Stimulated activated naive CD8-positive, alpha-beta T cell treated with anti-CD3 and anti-CD28 coated beads, Interleukin-15, amount 100 ng/mL, for 72 hours (primary cell): ENCODE measurements around the gene LRRC43.

Experiments
- ATAC-seq: fragments of 150-1000 bp; cut with Tn5 transposase; 2 replicates; pipeline ENCODE4 v1.10.0; 2021; ENCODE audit warnings: mild to moderate bottlenecking, moderate library complexity
- DNase-seq, 2 donors: peaks; one replicate each; pipeline ENCODE4 v3.0.0; 2021 to 2022
- H3K27ac Mint-ChIP-seq, 2 donors: one replicate each; pipeline ENCODE4 v1.8.0; 2022; ENCODE audit warnings: mild to moderate bottlenecking in 2 of 2, mixed read lengths in 2 of 2, moderate library complexity in 2 of 2
- H3K27me3 Mint-ChIP-seq: one replicate; pipeline ENCODE4 v1.8.0; 2022; ENCODE audit warnings: mixed read lengths
- H3K4me1 Mint-ChIP-seq: one replicate; pipeline ENCODE4 v1.8.0; 2022; ENCODE audit warnings: mild to moderate bottlenecking, mixed read lengths
- H3K4me3 Mint-ChIP-seq, 2 donors: one replicate each; pipeline ENCODE4 v1.8.0; 2022; ENCODE audit warnings: mild to moderate bottlenecking in 2 of 2, mixed read lengths in 2 of 2, moderate library complexity in 1 of 2
- H3K9me3 Mint-ChIP-seq, 2 donors: one replicate each; pipeline ENCODE4 v1.8.0; 2022; ENCODE audit warnings: mixed read lengths in 2 of 2

LRRC43 gene

DNA sequence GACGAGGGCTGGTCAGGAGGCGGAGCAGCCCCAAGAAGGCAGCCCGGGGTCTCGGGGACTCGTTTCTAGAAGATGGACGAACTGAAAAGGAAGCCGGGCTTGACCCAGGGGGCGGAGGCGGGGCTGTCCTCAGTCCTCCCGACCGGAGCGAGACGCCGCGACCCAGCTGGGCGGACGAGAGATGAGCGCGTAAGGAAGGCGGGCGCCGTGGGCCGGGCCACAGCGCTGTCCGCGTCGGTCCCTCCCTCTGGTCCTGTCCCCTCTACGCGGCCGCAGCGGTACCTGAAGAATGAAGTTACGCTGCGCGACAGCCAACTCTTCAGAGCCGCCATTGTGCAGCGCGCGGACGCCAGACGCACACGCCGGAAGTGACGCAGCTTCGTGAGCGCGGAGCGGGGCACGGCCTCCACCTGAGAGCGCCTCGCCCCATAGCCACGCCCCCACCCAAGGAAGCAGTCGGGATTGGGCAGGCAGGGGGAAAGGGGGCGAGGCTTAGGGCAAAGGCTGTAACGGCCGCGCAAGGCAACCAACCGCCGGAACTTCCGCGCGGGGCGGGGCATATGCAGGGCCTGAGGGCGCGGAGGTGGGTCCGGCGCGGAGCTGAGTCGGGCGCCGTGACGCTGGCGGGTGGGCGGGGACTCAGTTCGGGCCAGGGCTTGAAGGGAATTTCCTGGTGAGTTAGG, 42.9 kb downstream of the LRRC43 start, which contains the start of gene DIABLO:
DIABLO (minus strand) TSS at position 370 of the 683 bp plus-strand sequence; CDS start at position 332, 38 bp downstream.
- peak; percentile 100 for DNase-seq
- H3K27ac Mint-ChIP-seq = peak within 1 kb of the TSS; percentile 93 to 95
- ATAC-seq = peak; percentile 93
- H3K27me3 Mint-ChIP-seq = no peaks in the 10 kb centered on the region
- peaks cover 57% of the 10 kb centered on the region for H3K4me1 Mint-ChIP-seq
- H3K9me3 Mint-ChIP-seq = no peaks in the 10 kb centered on the region
- peak within 1 kb of the TSS; percentile 92 to 95 for H3K4me3 Mint-ChIP-seq

DNA sequence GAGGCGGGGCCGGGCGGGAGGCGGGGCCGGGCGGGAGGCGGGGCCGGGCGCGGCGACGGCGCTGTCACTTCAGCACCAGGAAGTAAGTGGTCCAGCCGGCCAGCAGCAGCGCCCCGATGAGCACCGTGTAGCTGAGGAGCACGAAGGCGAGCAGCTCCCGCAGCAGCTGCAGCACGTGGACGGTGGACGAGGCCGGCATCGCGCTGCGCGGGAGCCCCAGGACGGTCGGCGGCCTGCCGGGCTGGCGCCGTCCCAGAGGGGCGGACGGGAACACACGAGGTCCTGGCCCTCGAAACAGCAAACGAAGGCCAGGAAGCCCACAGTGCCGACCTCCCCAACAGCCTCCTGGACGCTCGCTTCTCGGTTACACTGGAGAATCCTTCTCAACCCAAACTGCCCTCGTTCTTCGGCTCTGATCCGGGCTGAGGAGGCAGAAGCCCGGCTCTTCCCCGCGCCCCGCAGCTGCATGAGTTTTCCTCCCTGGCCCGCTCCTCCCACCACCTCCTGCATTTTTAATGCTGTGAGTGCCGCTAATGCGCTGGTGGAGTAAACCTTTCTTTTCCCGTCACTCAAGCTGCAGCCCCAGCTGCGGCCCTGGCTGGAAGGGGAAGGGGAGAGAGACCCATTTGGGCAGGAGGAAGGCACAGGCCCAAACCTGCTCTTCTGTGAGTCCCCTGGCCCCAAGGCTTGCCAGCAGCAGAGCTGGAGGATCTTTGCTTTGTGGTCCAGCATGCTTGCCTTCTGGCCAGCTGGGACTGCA, 43.6 kb downstream of the LRRC43 start:
- peaks cover 50% of the 10 kb centered on the region for H3K4me1 Mint-ChIP-seq
- DNase-seq = no peak
- H3K9me3 Mint-ChIP-seq = no peaks in the 10 kb centered on the region
- no peaks in the 10 kb centered on the region for H3K27me3 Mint-ChIP-seq
- H3K4me3 Mint-ChIP-seq = peak overlapping the region; percentile 83 to 92
- peak; percentile 71 for ATAC-seq
- H3K27ac Mint-ChIP-seq = no peak overlapping the region

DNA sequence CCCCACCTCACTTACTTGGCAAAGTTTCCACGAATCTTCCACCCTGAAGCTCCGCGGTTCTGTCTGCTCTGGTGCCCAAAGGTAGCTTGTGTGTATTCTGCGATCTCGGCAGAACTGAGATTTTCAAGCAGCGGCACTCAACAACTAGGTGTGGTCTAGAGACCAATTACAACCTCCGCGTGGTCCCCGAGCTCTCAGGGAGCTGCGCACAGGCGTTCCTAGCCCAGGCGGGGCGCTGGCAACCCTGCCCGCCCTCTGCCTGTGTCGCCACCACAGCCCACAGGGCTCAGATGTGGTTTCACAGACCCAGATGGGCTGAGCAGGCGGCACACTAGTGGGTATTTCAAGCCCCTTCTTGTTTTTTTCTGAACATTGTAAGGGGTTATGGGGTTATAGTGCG, 44.4 kb downstream of the LRRC43 start:
- Mint-ChIP-seq H3K4me3 (peak overlapping the region; percentile 83 to 92), H3K9me3 (no peaks in the 10 kb centered on the region), H3K27me3 (no peaks in the 10 kb centered on the region), H3K27ac (no peak overlapping the region), H3K4me1 (peaks cover 47% of the 10 kb centered on the region)
- peak; percentile 19 for ATAC-seq
- DNase-seq = peak; percentile 52 to 58

DNA sequence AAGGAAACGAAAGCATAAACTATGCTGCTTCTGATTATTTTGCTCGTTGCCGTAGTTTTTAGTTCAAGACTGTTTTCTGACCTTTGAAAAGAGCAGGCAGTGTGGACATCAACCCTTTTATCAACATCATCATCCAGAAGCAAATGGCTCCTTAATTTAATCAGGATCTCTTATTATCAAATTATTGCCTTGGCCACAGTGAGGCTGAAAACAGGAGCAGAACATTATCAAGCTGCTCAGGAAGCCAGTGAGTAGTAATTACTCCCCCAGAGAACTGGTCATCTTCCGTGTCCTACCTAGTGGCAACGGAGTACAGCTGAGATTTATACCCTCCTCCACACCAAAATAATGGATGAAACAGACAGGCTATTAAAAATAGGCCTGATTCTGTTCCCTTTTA, 45.2 kb downstream of the LRRC43 start:
- Mint-ChIP-seq H3K4me3 (peak overlapping the region; percentile 83 to 92), H3K27me3 (no peaks in the 10 kb centered on the region), H3K4me1 (peaks cover 42% of the 10 kb centered on the region), H3K27ac (no peak overlapping the region), H3K9me3 (no peaks in the 10 kb centered on the region)
- ATAC-seq = no peak
- no peak for DNase-seq

DNA sequence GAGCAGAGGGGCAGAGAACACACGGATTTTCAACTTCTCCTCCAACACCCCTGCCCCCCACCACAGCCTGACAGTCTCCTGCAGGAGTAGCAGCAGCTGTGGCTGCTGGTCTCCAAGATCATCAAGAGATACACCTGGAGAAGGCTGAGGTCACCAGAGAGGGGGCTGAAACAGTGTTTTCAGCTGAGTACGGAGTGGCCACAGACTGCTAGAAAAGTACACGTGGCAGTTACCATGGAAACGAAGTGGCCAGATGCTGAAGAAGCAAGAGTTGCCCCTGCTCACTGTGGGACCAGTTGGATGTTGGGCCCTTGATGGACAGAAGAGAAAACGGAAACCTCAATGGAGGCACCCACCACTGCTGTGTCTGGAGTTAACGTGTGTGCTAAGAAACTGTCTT, 47.9 kb downstream of the LRRC43 start:
- no peak overlapping the region for H3K4me3 Mint-ChIP-seq
- H3K27me3 Mint-ChIP-seq = no peaks in the 10 kb centered on the region
- H3K27ac Mint-ChIP-seq = no peak overlapping the region
- H3K9me3 Mint-ChIP-seq = no peaks in the 10 kb centered on the region
- DNase-seq = no peak
- H3K4me1 Mint-ChIP-seq = peaks cover 22% of the 10 kb centered on the region
- no peak for ATAC-seq

DNA sequence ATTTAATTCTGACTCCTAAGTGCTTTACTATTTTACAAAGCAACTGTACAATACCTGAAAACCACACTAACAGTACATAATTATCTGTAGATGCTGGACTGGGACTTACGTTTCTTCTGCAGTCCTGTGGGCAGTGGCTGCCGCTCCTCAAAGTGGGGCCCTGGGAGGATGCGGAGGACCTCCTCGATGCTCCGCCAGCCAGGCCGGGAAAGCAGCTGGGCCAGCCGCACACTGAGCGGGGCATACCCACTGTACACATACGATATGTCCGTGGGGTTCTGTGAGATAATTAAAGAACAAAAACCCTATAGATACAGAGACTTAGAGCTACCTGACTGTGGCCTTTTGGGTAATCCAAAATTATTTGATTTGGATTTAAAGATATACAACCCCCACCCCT, 49.8 kb downstream of the LRRC43 start:
- no peak for DNase-seq
- H3K4me1 Mint-ChIP-seq = peaks cover 7% of the 10 kb centered on the region
- no peak overlapping the region for H3K27ac Mint-ChIP-seq
- no peak for ATAC-seq
- H3K4me3 Mint-ChIP-seq = no peak overlapping the region
- H3K9me3 Mint-ChIP-seq = no peaks in the 10 kb centered on the region
- no peaks in the 10 kb centered on the region for H3K27me3 Mint-ChIP-seq

DNA sequence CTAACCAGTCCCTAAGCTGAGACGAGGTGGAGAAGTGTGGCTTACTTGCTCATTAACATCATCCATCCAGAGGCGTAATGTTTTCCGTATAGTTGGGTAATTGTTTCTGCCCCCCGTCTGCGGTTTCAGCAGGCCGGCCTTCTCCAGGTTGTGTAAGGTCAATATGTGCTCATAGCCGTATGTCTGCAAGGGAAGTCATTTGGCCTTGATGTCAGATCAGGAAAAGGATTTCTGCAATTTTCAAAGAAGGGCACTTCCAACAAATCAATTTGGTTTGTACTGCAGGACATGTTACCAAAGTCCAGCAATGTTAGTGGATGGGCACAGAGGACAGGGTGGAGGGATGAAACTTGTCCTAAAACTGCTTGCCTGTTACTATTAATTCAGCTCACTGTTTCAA, 52.8 kb downstream of the LRRC43 start:
- Mint-ChIP-seq H3K27me3 (no peaks in the 10 kb centered on the region), H3K4me1 (no peaks in the 10 kb centered on the region), H3K9me3 (no peaks in the 10 kb centered on the region), H3K27ac (no peak overlapping the region), H3K4me3 (no peak overlapping the region)
- no peak for ATAC-seq
- no peak for DNase-seq

DNA sequence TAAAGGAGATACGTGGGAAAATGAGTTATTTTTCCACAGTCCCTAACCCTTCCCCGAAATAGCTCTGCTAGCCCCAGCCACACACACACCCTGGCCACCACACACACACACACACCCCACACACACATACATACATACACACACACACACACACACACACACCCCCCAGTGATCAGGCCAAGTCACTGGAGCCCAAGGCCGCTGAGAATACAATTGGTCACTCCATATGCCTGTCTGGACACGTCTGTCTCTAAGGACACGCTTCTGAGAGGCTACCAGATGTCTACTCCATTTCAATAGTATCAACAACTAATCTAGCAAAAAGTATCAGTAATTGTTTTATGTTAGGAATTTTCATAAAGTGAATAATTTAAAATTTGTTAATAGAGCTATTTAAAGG, 55.9 kb downstream of the LRRC43 start:
- ATAC-seq = no peak
- Mint-ChIP-seq H3K9me3 (no peaks in the 10 kb centered on the region), H3K4me1 (no peaks in the 10 kb centered on the region), H3K27ac (peak overlapping the region in 1 of 2 donors; percentile 60), H3K4me3 (no peak overlapping the region), H3K27me3 (no peaks in the 10 kb centered on the region)
- DNase-seq = no peak

DNA sequence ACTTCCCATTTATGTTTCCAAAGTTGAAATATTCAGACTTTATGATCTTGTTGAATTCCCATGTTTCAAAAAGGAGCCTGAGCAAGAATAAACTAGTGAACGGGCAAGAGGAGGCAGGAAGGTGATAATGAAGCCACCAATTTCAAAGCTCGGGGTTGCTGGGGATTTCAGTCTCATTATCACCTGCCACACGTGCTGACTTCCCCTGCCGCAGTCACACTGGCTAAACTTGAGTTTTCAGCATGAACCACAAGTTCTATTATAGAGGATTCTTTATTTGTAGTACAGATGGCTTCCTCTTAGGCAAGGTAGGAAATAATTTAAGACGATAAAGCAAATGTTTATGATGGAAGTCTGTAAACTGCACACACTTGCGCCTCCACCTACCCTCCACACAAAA, 61.0 kb downstream of the LRRC43 start:
- DNase-seq = no peak
- Mint-ChIP-seq H3K27ac (no peak overlapping the region), H3K9me3 (no peaks in the 10 kb centered on the region), H3K4me1 (peaks cover 15% of the 10 kb centered on the region), H3K27me3 (no peaks in the 10 kb centered on the region), H3K4me3 (peak overlapping the region in 1 of 2 donors; percentile 10)
- no peak for ATAC-seq

DNA sequence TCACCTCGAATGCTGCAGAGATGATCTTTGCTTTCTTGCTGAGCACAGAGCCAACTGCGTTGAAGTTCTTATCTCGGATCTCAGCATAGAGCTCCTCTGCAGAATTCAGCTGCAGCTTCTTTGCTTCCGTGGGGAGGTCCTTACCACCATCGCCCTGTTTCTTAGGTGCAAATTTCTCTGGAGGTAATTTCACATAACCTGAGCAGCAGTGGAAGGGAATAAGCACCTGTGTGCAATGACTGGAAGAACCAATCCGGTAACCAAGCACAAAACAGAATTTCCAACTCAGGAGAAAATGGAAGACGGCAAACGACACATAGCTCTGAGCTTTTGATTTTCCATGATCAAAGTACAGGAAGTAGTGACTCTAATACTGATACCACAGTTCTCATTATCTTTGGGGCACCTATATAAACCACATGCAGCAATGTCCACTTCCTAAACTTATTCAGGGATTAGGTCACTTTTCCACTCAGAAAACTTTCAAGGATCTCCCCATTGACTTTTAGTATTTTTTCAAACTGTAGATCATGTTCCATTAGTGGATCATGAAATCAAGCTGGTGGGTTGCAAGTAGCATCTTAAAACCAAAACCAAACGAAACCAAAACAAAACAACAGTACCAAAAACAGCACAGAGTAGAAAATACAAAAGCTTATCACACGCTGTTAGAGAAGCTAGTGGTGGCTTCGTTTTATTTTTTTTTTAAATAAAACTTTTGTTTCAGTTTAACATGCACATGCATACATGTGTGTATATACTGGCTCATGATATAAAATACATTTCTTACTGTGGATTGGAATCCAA, 61.8 kb downstream of the LRRC43 start:
- ATAC-seq = peak; percentile 69
- DNase-seq = no peak
- no peaks in the 10 kb centered on the region for H3K9me3 Mint-ChIP-seq
- peak overlapping the region; percentile 33 to 37 for H3K4me3 Mint-ChIP-seq
- no peaks in the 10 kb centered on the region for H3K27me3 Mint-ChIP-seq
- H3K4me1 Mint-ChIP-seq = peaks cover 15% of the 10 kb centered on the region
- peak overlapping the region in 1 of 2 donors; percentile 8 for H3K27ac Mint-ChIP-seq

DNA sequence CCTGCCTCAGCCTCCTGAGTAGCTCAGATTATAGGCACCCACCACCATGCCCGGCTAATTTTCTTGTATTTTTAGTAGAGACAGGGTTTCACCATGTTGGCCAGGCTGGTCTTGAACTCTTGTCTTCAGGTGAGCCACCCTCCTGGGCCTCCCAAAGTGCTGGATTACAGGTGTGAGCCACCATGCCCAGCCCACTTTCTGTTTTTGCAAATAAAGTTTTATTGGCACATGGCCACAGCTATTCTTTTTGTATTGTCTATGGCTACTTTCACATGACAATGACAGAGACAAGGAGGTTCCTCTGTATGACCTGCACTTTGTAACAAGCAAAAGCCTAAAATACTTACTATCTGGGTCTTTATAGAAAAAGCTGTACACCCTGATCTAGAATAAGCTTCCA, 62.6 kb downstream of the LRRC43 start:
- no peak overlapping the region for H3K4me3 Mint-ChIP-seq
- no peak overlapping the region for H3K27ac Mint-ChIP-seq
- H3K27me3 Mint-ChIP-seq = no peaks in the 10 kb centered on the region
- H3K9me3 Mint-ChIP-seq = no peaks in the 10 kb centered on the region
- ATAC-seq (no peak), DNase-seq (no peak)
- H3K4me1 Mint-ChIP-seq = peaks cover 15% of the 10 kb centered on the region

DNA sequence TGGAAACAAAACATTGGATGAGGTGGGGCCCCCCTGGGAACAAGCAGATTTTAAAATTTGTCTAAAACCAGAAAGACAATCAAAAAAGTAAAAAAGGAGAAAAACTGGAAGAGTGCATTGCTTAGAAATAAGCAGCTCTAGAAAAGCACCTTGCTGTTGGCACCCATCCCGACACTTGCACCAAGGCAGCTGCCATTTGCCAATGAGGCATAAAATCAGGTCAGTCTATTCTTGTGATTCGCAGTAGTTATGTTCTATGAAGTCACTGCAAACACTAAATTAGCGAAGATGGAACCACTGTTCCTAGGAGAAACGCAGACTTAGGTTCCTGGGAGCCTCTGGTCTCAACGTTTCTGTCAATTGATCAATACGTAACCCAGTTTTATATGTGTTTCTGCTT, 67.1 kb downstream of the LRRC43 start:
- Mint-ChIP-seq H3K27me3 (no peaks in the 10 kb centered on the region), H3K9me3 (no peaks in the 10 kb centered on the region), H3K4me3 (no peak overlapping the region), H3K4me1 (peaks cover 7% of the 10 kb centered on the region), H3K27ac (no peak overlapping the region)
- ATAC-seq (no peak), DNase-seq (no peak)

DNA sequence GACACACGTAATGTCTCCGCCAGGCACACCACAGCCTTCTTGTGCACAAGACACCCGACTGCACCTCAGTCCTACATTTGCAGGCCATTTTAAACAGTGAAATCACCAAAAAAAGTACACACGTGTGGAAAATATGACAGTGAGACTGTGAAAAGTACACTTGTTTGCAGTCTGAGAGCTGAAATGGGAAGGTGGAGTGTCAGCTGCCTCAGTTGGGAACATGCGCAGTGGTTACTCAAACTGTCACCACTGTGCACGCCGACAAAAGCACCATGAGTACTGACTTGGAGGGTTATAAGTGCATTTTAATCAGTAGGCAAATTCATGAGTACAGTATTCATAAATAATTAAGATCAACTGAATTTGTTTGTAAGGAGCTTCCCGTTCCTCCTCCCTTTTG, 67.6 kb downstream of the LRRC43 start:
- Mint-ChIP-seq H3K4me1 (peaks cover 5% of the 10 kb centered on the region), H3K27me3 (no peaks in the 10 kb centered on the region), H3K27ac (no peak overlapping the region), H3K9me3 (no peaks in the 10 kb centered on the region), H3K4me3 (no peak overlapping the region)
- DNase-seq = no peak
- no peak for ATAC-seq
